WI38 (cell line): ENCODE data around the gene CCDC88C.
A peak's percentile ranks its signal among the peaks of the same experiment; 100 is the strongest.

ENCODE experiments used
- H3K4me3 ChIP-seq: 2 replicates; pipeline ENCODE4 v1.5.1; 2011; ENCODE audit warnings: low read depth, mild to moderate bottlenecking, control low read depth, low read length
- TF ChIP-seq, protein P1 (sequence below): IDR thresholded peaks from 2 replicates; pipeline ENCODE4 v1.5.1; 2012; ENCODE audit warnings: low read depth, mild to moderate bottlenecking, control low read depth, low read length

The CCDC88C gene

DNA sequence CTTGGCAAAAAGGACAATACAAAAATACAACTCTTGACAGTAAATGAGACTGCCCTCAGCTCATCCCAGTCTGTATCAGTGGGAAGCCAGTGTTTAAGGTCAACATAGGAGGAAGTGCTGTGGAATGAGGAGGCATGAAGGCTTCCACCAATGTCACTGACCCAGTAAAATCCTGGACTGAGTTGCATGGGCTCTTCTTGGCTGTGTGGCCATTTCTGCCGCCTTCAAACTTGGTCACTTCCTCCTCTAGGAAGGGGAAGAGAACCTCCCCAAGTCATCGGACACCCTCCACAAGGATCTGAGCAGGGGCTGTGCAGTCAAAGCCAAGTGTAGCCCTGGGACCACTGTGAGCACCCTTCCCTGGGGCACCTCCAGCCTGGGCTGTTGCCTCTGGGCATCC, 185.0 kb downstream of the CCDC88C start:
- H3K4me3 ChIP-seq, result no peak overlapping the region
- TF ChIP-seq, protein P1, sequence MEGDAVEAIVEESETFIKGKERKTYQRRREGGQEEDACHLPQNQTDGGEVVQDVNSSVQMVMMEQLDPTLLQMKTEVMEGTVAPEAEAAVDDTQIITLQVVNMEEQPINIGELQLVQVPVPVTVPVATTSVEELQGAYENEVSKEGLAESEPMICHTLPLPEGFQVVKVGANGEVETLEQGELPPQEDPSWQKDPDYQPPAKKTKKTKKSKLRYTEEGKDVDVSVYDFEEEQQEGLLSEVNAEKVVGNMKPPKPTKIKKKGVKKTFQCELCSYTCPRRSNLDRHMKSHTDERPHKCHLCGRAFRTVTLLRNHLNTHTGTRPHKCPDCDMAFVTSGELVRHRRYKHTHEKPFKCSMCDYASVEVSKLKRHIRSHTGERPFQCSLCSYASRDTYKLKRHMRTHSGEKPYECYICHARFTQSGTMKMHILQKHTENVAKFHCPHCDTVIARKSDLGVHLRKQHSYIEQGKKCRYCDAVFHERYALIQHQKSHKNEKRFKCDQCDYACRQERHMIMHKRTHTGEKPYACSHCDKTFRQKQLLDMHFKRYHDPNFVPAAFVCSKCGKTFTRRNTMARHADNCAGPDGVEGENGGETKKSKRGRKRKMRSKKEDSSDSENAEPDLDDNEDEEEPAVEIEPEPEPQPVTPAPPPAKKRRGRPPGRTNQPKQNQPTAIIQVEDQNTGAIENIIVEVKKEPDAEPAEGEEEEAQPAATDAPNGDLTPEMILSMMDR, result no peak

DNA sequence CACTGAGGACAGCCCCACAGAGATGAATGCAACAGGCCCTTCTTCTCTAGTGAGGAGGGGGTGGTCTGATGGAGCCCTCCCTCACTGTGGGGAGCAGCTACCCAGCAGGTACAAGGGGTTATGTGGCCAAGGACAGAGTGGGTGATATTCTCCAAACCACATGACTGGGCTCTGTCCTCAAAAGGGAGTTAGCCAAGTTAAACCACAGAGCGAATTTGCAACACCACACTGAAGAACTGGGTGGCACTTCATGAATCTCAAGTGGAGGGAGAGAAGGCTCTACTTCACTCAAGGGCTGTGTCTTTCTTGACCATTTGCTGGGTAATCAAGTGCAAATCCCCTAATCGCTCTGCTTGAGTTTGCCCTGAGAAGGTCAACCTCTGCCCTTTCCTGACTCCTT, 185.6 kb downstream of the CCDC88C start:
- TF ChIP-seq, protein P1, result no peak
- H3K4me3 ChIP-seq, result no peak overlapping the region

DNA sequence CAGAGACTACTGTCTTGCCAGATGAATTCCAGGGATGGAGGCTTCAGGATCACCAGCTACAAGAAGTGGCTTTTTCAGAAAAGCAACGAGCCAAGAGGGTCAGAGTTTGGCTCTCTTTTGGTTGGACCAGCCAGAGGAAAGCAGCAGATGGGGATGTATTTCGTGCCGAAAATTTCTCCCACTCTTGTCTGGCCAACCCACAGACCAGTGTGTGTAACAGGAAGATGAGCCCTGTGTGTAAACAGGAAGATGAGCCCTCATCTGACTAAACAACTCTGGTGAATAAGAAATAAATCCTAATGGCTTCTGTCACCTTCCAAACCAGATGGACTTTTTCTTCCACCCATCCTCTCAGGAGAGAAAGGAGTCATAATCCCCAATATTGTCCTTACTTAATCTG, 186.2 kb downstream of the CCDC88C start:
- H3K4me3 ChIP-seq, result no peak overlapping the region
- TF ChIP-seq, protein P1, result no peak

DNA sequence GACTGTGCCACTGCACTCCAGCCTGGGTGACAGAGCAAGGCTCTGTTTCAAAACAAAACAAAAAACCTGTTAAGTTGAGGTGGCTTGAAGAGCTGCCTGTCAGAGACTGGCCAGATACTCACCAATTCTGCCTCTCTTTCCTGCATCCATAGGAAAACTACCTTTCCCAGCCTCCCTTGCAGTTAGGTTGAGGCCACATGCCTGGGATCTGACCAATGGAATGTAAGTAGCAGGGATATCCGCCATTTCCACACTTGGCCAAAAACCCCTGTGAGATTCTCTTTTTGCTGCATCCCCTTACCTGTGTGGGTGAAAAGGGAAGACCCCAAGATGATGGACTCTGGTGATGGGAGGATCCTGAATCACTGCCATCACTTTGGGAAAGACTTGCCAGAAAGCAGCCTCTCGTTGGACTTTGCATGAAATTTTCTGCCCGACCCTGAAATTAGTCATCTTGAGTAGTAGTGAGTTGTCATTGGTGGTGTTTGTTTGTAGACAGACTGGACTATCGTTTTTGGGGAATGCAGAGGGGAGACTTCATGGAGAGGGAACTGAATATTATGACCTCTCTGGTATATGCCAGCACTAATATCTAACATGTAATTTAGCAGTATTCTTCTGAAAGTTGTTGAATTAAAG, 187.1 kb downstream of the CCDC88C start:
- peak overlapping the region; percentile 0; the same call in 1 of the 2 replicates for H3K4me3 ChIP-seq
- TF ChIP-seq, protein P1, result no peak

DNA sequence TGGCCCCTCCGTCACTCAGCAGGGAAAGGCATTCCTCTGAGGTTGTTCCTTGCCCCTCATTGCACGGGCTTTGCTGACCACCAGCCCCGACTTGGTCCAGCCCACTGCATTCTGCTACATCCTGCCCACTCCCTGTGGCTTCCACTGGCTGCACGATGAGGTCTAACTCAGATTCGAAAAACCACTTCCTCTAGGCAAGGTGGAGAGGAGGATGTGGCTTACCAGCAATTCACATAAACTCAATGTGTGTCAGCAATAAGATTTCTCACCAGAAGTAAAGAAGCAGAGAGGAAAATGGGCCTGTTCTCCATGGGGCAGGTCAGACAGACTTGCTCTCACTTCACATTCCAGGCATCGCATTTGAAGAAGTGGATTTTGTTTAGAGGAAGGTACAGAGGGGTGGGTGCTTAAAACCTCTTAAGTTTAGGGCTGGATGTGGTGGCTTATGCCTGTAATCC, 187.8 kb downstream of the CCDC88C start:
- TF ChIP-seq, protein P1, result no peak
- no peak overlapping the region for H3K4me3 ChIP-seq

DNA sequence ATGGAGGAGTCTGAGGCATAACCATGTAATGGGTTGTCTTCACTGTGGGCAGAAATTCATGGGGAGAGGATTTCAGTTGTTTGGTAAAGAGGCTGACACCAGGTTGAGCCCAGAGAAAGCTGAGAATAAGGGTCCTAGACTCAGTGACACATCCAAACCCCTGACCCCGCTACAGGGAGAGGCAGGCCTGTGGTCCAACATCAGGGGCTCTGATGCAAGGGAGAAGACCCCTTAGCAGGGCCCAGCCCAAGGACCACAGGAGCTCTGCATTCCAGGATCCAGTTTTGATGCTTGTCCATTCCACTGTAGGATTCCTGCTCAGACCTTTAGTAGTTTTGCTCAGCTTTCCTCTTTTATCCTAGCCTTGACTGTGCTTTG, 188.6 kb downstream of the CCDC88C start:
- TF ChIP-seq, protein P1, result no peak
- H3K4me3 ChIP-seq, result no peak overlapping the region

DNA sequence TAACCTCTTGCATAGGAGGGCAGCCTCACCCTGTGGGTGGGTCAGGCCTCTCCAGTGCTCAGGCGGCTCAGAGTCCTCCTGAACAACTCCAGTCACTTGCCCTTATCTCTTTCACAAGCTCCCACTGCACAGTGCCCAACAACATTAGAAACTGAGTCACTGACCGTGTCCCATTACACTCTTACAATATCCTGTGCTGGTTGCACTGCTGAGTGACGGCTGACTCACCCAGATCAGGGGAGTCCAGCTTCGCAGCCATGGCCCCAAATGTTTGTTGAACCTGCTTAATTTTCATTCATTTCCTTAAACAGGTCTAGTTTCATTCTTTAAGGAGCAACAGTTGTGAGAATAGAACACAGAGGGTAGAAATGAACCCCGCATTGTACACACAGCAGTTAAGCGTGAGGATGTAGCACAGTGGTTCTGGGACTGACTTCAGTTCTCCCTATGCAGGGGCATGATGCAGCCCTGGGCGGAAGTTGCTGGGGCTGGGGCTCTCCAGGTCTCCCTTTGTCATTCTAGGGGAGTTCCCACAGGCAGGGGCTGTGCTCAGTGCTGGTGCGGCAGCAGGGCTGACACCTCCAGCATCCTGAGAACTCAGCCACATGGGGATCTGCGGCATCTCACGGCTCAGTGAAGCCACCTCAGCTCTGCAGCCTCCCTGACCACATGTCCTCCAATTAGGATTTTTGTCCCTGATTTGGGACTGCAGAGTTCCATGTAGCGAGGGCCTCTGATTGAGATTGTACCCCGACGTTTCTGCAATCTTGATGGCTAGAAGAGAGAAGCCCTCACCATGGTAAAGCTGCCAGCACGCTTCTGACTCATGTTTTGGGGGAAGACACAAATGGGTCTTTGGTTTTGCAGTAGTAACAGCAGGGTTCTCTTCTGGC, 189.3 kb downstream of the CCDC88C start:
- H3K4me3 ChIP-seq, result no peak overlapping the region
- TF ChIP-seq, protein P1, result no peak
